Upper lobe of left lung (tissue), 6 donors: ENCODE measurements around the gene NKAIN4. TPM values are rescaled to one million over a fixed set of nuclear protein-coding genes. Genes with fewer than 3 reads are reported as not detected.

Experiments used
- ATAC-seq, 2 donors: fragments of 200-7000 bp; cut with Tn5 transposase; one replicate each; pipeline ENCODE4 v1.9.1; 2022; ENCODE audit warnings: mild to moderate bottlenecking in 2 of 2, moderate library complexity in 2 of 2; ENCODE audit not compliant: low FRiP score in 2 of 2
- DNase-seq, 2 donors: peaks; one replicate each; pipeline ENCODE4 v3.0.0-alpha.2; 2019 to 2020
- H3K27ac ChIP-seq, 4 donors: fragments of 200-600 bp; sonication (generic); one replicate each; pipeline ENCODE4 v1.5.1; 2016 to 2019
- H3K27me3 ChIP-seq, 4 donors: fragments of 200-600 bp; sonication (generic); one replicate each; pipeline ENCODE4 v1.5.1; 2017 to 2019
- H3K36me3 ChIP-seq, 4 donors: fragments of 200-600 bp; sonication (generic); one replicate each; pipeline ENCODE4 v1.5.1; 2016 to 2019
- H3K4me1 ChIP-seq, 4 donors: fragments of 200-600 bp; sonication (generic); one replicate each; pipeline ENCODE4 v1.5.1; 2018 to 2019
- H3K4me3 ChIP-seq, 4 donors: fragments of 200-600 bp; sonication (generic); one replicate each; pipeline ENCODE4 v1.5.1; 2017 to 2019; ENCODE audit warnings: mild to moderate bottlenecking in 2 of 4, moderate library complexity in 1 of 4
- H3K9me3 ChIP-seq, 4 donors: fragments of 200-600 bp; sonication (generic); one replicate each; pipeline ENCODE4 v1.5.1; 2018 to 2019
- CTCF ChIP-seq, 6 experiments: fragments of 450-650 bp in 4 of 6; fragments of 200-600 bp in 2 of 6; sonication (generic) in 2 of 6; IDR thresholded peaks; one replicate each; pipeline ENCODE4 v1.5.1; 2016 to 2019; ENCODE audit warnings: antibody characterized with exemption in 6 of 6
- EP300 ChIP-seq, 4 donors: sonication (generic); formaldehyde crosslinking; IDR thresholded peaks; one replicate each; pipeline ENCODE4 v1.5.1; 2017; ENCODE audit warnings: antibody characterized with exemption in 4 of 4, control low read depth in 2 of 4
- POLR2A ChIP-seq, 4 donors: fragments of 450-650 bp; IDR thresholded peaks; one replicate each; pipeline ENCODE4 v1.5.1; 2016 to 2017; ENCODE audit warnings: antibody characterized with exemption in 4 of 4, mild to moderate bottlenecking in 2 of 4
- POLR2AphosphoS5 ChIP-seq, 2 donors: sonication (generic); formaldehyde crosslinking; IDR thresholded peaks; one replicate each; pipeline ENCODE4 v1.5.1; 2017; ENCODE audit warnings: antibody characterized with exemption in 2 of 2
- WGBS, 2 donors: methylation state at CpG; one replicate each; pipeline ENCODE4 v1.1.5; 2017 to 2018; 5-methylcytosine and 5-hydroxymethylcytosine counted together
- total RNA-seq, 6 donors: library from RNA; depleted of rRNA in 4 of 6; stranded (reverse); fragments of >200 nt in 4 of 6; gene quantifications; one replicate each; pipeline versions ENCODE4 v1.1.0 to v1.2.1, GENCODE V29; 2016 to 2021
- donor health status: DM: no; HTN: no; CAD: no; lungs with moderate emphysema.
- donor health status: DM: no; HTN: yes; CAD: no; lungs with severe emphysema.

NKAIN4 gene
- total RNA-seq, 6 donors from 2014 or later, result 0.17 TPM; not detected in 5

- DNase-seq, result no peak
- H3K27ac ChIP-seq, result no peak within 1 kb of the TSS
- H3K27me3 ChIP-seq, result peaks cover 0 to 17% (median 2%) of the 10 kb centered on the region in 4 donors
- H3K4me3 ChIP-seq, result no peak within 1 kb of the TSS
- 12 to 43% methylated on average over 5 to 7 of the region's 7 CpGs for WGBS, 2 donors
- peaks cover 0 to 6% (median 2%) of the 10 kb centered on the region in 4 donors for H3K4me1 ChIP-seq
- no peak for ATAC-seq
- H3K9me3 ChIP-seq, result no peaks in the 10 kb centered on the region
- H3K36me3 ChIP-seq, result peaks cover 4 to 20% (median 12%) of the 10 kb centered on the region in 4 donors
- no peak for TF ChIP-seq CTCF (IDR thresholded peaks at IDR 0.05)
- no peak for TF ChIP-seq POLR2AphosphoS5 (IDR thresholded peaks at IDR 0.05)
- no peak for TF ChIP-seq EP300 (IDR thresholded peaks at IDR 0.05)
- TF ChIP-seq POLR2A (IDR thresholded peaks at IDR 0.05), result no peak
Observed at GRCh38 chr20:63292904-63293303, 38.6 kb upstream of the NKAIN4 start, which contains the start of gene COL20A1. COL20A1 (plus strand) TSS chr20:63293186; CDS start chr20:63295108, 1,922 bp downstream.

DNA sequence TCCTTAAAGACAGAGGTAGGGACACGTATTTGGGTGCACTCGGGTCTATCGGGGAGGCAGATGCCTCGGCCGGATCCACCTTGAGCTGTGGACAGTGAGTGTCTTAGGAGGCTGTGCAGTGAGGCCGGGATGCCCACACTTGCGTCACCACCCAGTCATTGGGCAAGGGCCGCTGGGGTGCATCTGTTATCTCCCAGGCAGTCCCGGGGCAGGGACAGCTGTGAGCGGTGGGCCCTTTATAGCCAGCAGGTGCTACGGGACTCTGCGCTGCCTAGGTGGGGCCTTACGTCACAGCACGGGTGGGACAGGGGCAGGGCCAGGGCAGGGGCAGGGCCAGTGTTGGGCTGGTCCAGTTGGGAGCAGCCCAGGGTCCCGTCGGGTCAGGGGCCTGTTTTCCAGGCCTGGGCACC lies 38.0 kb upstream of the NKAIN4 start:
- Histone ChIP-seq H3K4me3 (no peak overlapping the region), H3K9me3 (no peaks in the 10 kb centered on the region), H3K4me1 (peaks cover 0 to 6% (median 2%) of the 10 kb centered on the region in 4 donors), H3K36me3 (peaks cover 4 to 26% (median 17%) of the 10 kb centered on the region in 4 donors), H3K27me3 (peaks cover 0 to 12% (median 1%) of the 10 kb centered on the region in 4 donors), H3K27ac (no peak overlapping the region)
- WGBS, 2 donors, result 87 to 89% methylated on average over 3 to 15 of the region's 16 CpGs
- TF ChIP-seq POLR2AphosphoS5 (IDR thresholded peaks at IDR 0.05) (no peak), POLR2A (IDR thresholded peaks at IDR 0.05) (no peak), CTCF (IDR thresholded peaks at IDR 0.05) (no peak), EP300 (IDR thresholded peaks at IDR 0.05) (no peak)
- no peak for ATAC-seq
- DNase-seq, result peak in 1 of 2 donors; percentile 70

DNA sequence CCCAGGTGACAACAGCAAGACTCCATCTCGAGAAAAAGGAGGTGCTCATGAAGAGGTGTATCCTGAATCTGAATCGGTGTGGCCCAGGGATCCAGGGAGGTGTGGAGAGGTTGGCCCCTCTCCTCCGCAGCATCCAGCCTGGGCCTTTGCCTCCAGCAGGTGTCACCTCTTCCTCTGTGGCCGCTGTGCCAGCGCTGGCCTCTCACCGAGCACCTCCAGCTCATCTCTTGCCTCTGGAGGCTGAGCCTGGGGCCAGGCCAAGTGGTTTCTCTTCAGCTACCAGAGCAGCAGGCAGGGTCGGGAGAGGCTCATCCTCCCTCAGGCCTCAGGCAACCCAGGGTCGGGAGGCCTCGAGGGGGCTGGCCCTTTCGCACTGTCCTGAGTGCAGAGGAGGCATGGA lies 37.5 kb upstream of the NKAIN4 start:
- H3K27me3 ChIP-seq, result peaks cover 0 to 9% (median 0%) of the 10 kb centered on the region in 4 donors

DNA sequence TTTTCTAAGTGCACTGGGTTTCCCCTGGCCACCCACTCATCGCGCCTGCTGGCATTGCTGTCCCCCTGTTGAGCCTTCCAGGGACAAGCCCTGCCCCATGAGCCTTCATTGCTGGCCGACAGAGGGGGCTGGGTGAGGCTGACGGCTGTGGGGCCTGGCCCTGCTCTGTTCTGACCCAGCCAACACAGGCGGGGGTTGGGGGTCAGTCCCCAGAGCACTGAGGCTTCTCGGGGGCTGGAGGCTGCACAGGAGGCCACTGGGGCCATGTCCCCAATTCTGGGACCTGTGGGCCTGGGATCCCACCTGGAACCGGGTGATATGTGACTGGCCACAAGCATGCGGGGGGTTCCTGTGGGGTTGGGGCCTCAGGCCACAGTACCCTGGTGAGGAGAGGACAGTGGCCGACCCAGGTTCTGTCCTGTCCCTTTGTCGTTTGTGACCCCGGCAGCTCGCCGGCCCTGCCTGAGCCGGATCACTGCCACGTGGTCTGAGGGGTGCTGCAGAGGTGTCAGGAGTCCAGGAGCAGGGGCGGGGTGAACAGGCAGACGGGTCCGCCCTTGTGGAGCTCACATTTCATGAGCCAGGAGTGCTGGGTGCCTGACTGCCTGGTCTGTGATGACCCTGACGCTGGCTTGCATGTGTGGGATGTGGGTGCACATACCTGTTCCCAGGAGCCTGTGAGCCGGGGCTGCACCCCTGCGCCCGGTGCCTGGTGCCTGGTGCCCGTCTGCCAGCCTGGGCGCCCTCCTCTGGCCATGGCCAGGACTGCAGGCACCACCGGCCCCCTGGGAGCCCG lies 36.6 kb upstream of the NKAIN4 start:
- peak; percentile 27 to 53 for ATAC-seq
- no peak for TF ChIP-seq POLR2AphosphoS5 (IDR thresholded peaks at IDR 0.05)
- no peak for TF ChIP-seq POLR2A (IDR thresholded peaks at IDR 0.05)
- TF ChIP-seq CTCF (IDR thresholded peaks at IDR 0.05), result peak; percentile 56 to 84 (median 74)
- Histone ChIP-seq H3K4me3 (no peak overlapping the region), H3K36me3 (peaks cover 4 to 40% (median 31%) of the 10 kb centered on the region in 4 donors), H3K27ac (no peak overlapping the region), H3K4me1 (peaks cover 0 to 6% (median 2%) of the 10 kb centered on the region in 4 donors), H3K27me3 (peaks cover 0 to 4% (median 0%) of the 10 kb centered on the region in 4 donors), H3K9me3 (no peaks in the 10 kb centered on the region)
- DNase-seq, result peak; percentile 39 to 92
- WGBS, 2 donors, result 45 to 89% methylated on average over 2 to 17 of the region's 26 CpGs

More for the DNA sequence above, 37.5 kb upstream of the NKAIN4 start:
- DNase-seq (peak in 1 of 2 donors; percentile 66), ATAC-seq (no peak)
- Histone ChIP-seq H3K4me1 (peaks cover 0 to 6% (median 2%) of the 10 kb centered on the region in 4 donors), H3K4me3 (no peak overlapping the region), H3K9me3 (no peaks in the 10 kb centered on the region), H3K36me3 (peaks cover 4 to 30% (median 22%) of the 10 kb centered on the region in 4 donors), H3K27ac (no peak overlapping the region)
- WGBS, 2 donors, result 72 to 80% methylated on average over 5 to 9 of the region's 10 CpGs
- TF ChIP-seq EP300 (IDR thresholded peaks at IDR 0.05) (no peak), POLR2A (IDR thresholded peaks at IDR 0.05) (no peak), CTCF (IDR thresholded peaks at IDR 0.05) (no peak), POLR2AphosphoS5 (IDR thresholded peaks at IDR 0.05) (no peak)
